Liver (tissue), 9 donors: ENCODE data around the gene EHD4. TPM values are rescaled to one million over a fixed set of nuclear protein-coding genes. Genes with fewer than 3 reads are reported as not detected.

Experiments
- DNase-seq: peaks from one replicate; pipeline ENCODE4 v3.0.0-alpha.2; 2017; ENCODE audit warnings: low spot score
- H3K27ac ChIP-seq, 2 donors: one replicate each; pipeline ENCODE4 v1.7.0; 2013; ENCODE audit warnings: inconsistent platforms in 2 of 2, low read length in 2 of 2, control low read depth in 1 of 2, low read depth in 1 of 2, mild to moderate bottlenecking in 1 of 2
- H3K27me3 ChIP-seq, 4 donors: one replicate each; pipeline versions ENCODE4 v1.6.1 to v1.7.0; 2013; ENCODE audit warnings: low read length in 3 of 4, inconsistent platforms in 1 of 4, mild to moderate bottlenecking in 1 of 4, moderate library complexity in 1 of 4; ENCODE audit not compliant: control insufficient read depth in 4 of 4, insufficient read depth in 4 of 4
- H3K36me3 ChIP-seq, 4 donors: one replicate each; pipeline versions ENCODE4 v1.6.1 to v1.7.0; 2013; ENCODE audit warnings: low read length in 3 of 4, mild to moderate bottlenecking in 3 of 4, low read depth in 1 of 4, moderate library complexity in 1 of 4; ENCODE audit not compliant: control insufficient read depth in 4 of 4, insufficient read depth in 3 of 4
- H3K4me1 ChIP-seq, 4 donors: one replicate each; pipeline versions ENCODE4 v1.6.1 to v1.7.0; 2013; ENCODE audit warnings: low read length in 3 of 4, mild to moderate bottlenecking in 3 of 4, moderate library complexity in 1 of 4; ENCODE audit not compliant: control insufficient read depth in 4 of 4, insufficient read depth in 4 of 4
- H3K4me3 ChIP-seq, 3 donors: one replicate each; pipeline versions ENCODE4 v1.6.1 to v1.7.0; 2013; ENCODE audit warnings: low read length in 3 of 3, control low read depth in 1 of 3, low read depth in 1 of 3, mild to moderate bottlenecking in 1 of 3
- H3K9ac ChIP-seq, 2 donors: one replicate each; pipeline ENCODE4 v1.7.0; 2013; ENCODE audit warnings: low read length in 2 of 2, mild to moderate bottlenecking in 2 of 2, moderate library complexity in 2 of 2, control low read depth in 1 of 2, low read depth in 1 of 2
- H3K9me3 ChIP-seq, 4 donors: one replicate each; pipeline versions ENCODE4 v1.6.1 to v1.7.0; 2013; ENCODE audit warnings: low read length in 3 of 4; ENCODE audit not compliant: control insufficient read depth in 4 of 4
- ATF3 ChIP-seq: IDR thresholded peaks from 2 replicates; pipeline ENCODE4 v1.6.1; 2016; ENCODE audit warnings: antibody characterized with exemption
- CTCF ChIP-seq: fragments of 150-350 bp; IDR thresholded peaks from 2 replicates; pipeline ENCODE4 v1.5.1; 2017; ENCODE audit warnings: improper control_type of control experiment, low read depth, low read length; ENCODE audit not compliant: missing input control
- EGR1 ChIP-seq, 2 donors: IDR thresholded peaks; 2 replicates each; pipeline ENCODE4 v1.6.1; 2016 to 2018; ENCODE audit warnings: antibody characterized with exemption in 2 of 2, low read depth in 2 of 2
- FOXA1 ChIP-seq: IDR thresholded peaks from 2 replicates; pipeline ENCODE4 v1.6.1; 2016; ENCODE audit warnings: antibody characterized with exemption
- FOXA2 ChIP-seq: IDR thresholded peaks from 2 replicates; pipeline ENCODE4 v1.6.1; 2016; ENCODE audit warnings: antibody characterized with exemption
- GABPA ChIP-seq, 2 donors: IDR thresholded peaks in 1 of 2; conservative IDR thresholded peaks in 1 of 2; 2 replicates each; pipeline ENCODE4 v1.6.1; 2016; ENCODE audit warnings: antibody characterized with exemption in 2 of 2, mild to moderate bottlenecking in 1 of 2, moderate library complexity in 1 of 2
- HNF4A ChIP-seq, 2 donors: conservative IDR thresholded peaks; 2 replicates each; pipeline ENCODE4 v1.6.1; 2016; ENCODE audit warnings: antibody characterized with exemption in 2 of 2, mild to moderate bottlenecking in 2 of 2
- HNF4G ChIP-seq: IDR thresholded peaks from 2 replicates; pipeline ENCODE4 v1.6.1; 2016; ENCODE audit warnings: antibody characterized with exemption
- JUND ChIP-seq, 2 donors: IDR thresholded peaks; 2 replicates each; pipeline ENCODE4 v1.6.1; 2016; ENCODE audit warnings: antibody characterized with exemption in 2 of 2
- MAX ChIP-seq: IDR thresholded peaks from 2 replicates; pipeline ENCODE4 v1.6.1; 2016; ENCODE audit warnings: antibody characterized with exemption
- NR2F2 ChIP-seq: IDR thresholded peaks from 2 replicates; pipeline ENCODE4 v1.6.1; 2016; ENCODE audit warnings: antibody characterized with exemption
- RAD21 ChIP-seq, 2 donors: IDR thresholded peaks; 2 replicates each; pipeline ENCODE4 v1.6.1; 2016; ENCODE audit warnings: antibody characterized with exemption in 2 of 2, mild to moderate bottlenecking in 2 of 2
- REST ChIP-seq: IDR thresholded peaks from 2 replicates; pipeline ENCODE4 v1.6.1; 2016; ENCODE audit warnings: antibody characterized with exemption, mild to moderate bottlenecking
- RXRA ChIP-seq, 2 donors: IDR thresholded peaks; 2 replicates each; pipeline ENCODE4 v1.6.1; 2017 to 2018; ENCODE audit warnings: antibody characterized with exemption in 2 of 2, mild to moderate bottlenecking in 1 of 2
- SP1 ChIP-seq: IDR thresholded peaks from 2 replicates; pipeline ENCODE4 v1.6.1; 2018; ENCODE audit warnings: antibody characterized with exemption, mild to moderate bottlenecking
- TAF1 ChIP-seq: conservative IDR thresholded peaks from 2 replicates; pipeline ENCODE4 v1.6.1; 2016; ENCODE audit warnings: antibody characterized with exemption, mild to moderate bottlenecking
- YY1 ChIP-seq: IDR thresholded peaks from 2 replicates; pipeline ENCODE4 v1.6.1; 2016; ENCODE audit warnings: antibody characterized with exemption, mild to moderate bottlenecking
- ZBTB33 ChIP-seq: IDR thresholded peaks from 2 replicates; pipeline ENCODE4 v1.6.1; 2016; ENCODE audit warnings: antibody characterized with exemption
- WGBS: extraction: QIAGEN DNeasy Blood & Tissue Kit; methylation state at CpG from one replicate; pipeline ENCODE4 v1.1.7; 2013; 5-methylcytosine and 5-hydroxymethylcytosine counted together
- polyA plus RNA-seq, 2 donors: library from polyadenylated mRNA; stranded (reverse) in 1 of 2; unstranded in 1 of 2; fragments of 200-250 nt in 1 of 2; fragments of >200 nt in 1 of 2; fragmentation: Nextera tagmentation in 1 of 2; extraction: Ambion mirVana in 1 of 2; gene quantifications; one replicate each; pipeline versions ENCODE4 v1.2.1 to v1.2.3, GENCODE V29; 2013 to 2015
- total RNA-seq, 2 donors: library from RNA; depleted of rRNA; stranded (reverse); fragments of >200 nt; gene quantifications; one replicate each; pipeline ENCODE4 v1.2.3, GENCODE V29; 2014
- donor health status: healthy.
- donor health status: healthy.
- donor health status: healthy.
- donor health status: healthy.
- donor health status: healthy.

Gene EHD4
- total and polyA plus RNA-seq, 4 donors, result 3.3 to 10.0 (median 6.2) TPM

- no peak for TF ChIP-seq TAF1
- no peak for TF ChIP-seq HNF4A (conservative IDR thresholded peaks at IDR 0.05)
- no peak for TF ChIP-seq YY1
- TF ChIP-seq FOXA2, result no peak
- no peak for TF ChIP-seq ZBTB33
- Histone ChIP-seq H3K9me3 (no peaks in the 10 kb centered on the region), H3K36me3 (no peaks in the 10 kb centered on the region), H3K27ac (peak overlapping the region; percentile 97 to 99), H3K4me3 (peak overlapping the region; percentile 25 to 43 (median 35)), H3K27me3 (no peaks in the 10 kb centered on the region), H3K4me1 (peaks cover 7 to 47% (median 9%) of the 10 kb centered on the region in 4 donors), H3K9ac (peak overlapping the region; percentile 30 to 68)
- 47% methylated on average over 1 of the region's 1 CpG for whole genome bisulfite sequencing
- DNase-seq, result no peak
Observed at GRCh38 chr15:41961595-41962202, 10.7 kb downstream of the EHD4 start.

GRCh38 chr15:41961001-41961518 is 11.3 kb downstream of the EHD4 start:
- Histone ChIP-seq H3K27me3 (no peaks in the 10 kb centered on the region), H3K9me3 (no peaks in the 10 kb centered on the region), H3K4me3 (peak overlapping the region; percentile 35 to 59 (median 43)), H3K4me1 (peaks cover 7 to 49% (median 10%) of the 10 kb centered on the region in 4 donors), H3K36me3 (no peaks in the 10 kb centered on the region), H3K27ac (peak overlapping the region; percentile 97 to 99), H3K9ac (peak overlapping the region; percentile 30 to 87)
- WGBS, result 24% methylated on average over 2 of the region's 2 CpGs
- DNase-seq, result no peak
- TF ChIP-seq HNF4G (no peak), ZBTB33 (peak; percentile 38), FOXA2 (peak; percentile 52), EGR1 (IDR thresholded peaks at IDR 0.05; ENCODE audit: low read depth in 2 of 2) (no peak), ATF3 (peak; percentile 95), YY1 (peak; percentile 89), TAF1 (no peak), REST (peak; percentile 71), FOXA1 (no peak), NR2F2 (no peak), MAX (peak; percentile 41), GABPA (IDR thresholded peaks at IDR 0.05 in 1 of 2, conservative IDR thresholded peaks at IDR 0.05 in 1 of 2) (no peak), RXRA (IDR thresholded peaks at IDR 0.05) (peak; percentile 99 to 100), CTCF (no peak), RAD21 (IDR thresholded peaks at IDR 0.05) (peak in 1 of 2 donors; percentile 21), JUND (IDR thresholded peaks at IDR 0.05) (peak; percentile 97 to 98), HNF4A (conservative IDR thresholded peaks at IDR 0.05) (peak; percentile 52 to 64), SP1 (peak; percentile 95)
